Heart left ventricle (tissue), 13 donors: ENCODE data around the gene HOXD12.

Experiments used
- CTCF ChIP-seq, 12 donors: fragments of 200-600 bp; sonication (generic) in 4 of 12; IDR thresholded peaks; one replicate each; pipeline versions ENCODE4 v1.5.0 to v1.8.0; 2018 to 2022; ENCODE audit warnings: antibody characterized with exemption in 12 of 12, mild to moderate bottlenecking in 5 of 12
- POLR2A ChIP-seq, 2 donors: fragments of 450-650 bp; IDR thresholded peaks; one replicate each; pipeline ENCODE4 v1.6.1; 2017; ENCODE audit warnings: antibody characterized with exemption in 2 of 2, mild to moderate bottlenecking in 2 of 2, moderate library complexity in 2 of 2
- donor health status: ischemic (EF 13 %, LVEDD 7.1; RV severe dilation, severe dysfunction).
- donor health status: DM: no; HTN: yes; CAD: no.
- donor health status: DM: no; HTN: no; CAD: no.
- donor health status: ischemic (EF 25% LVEDD 6.9; RV normal size, moderate dysfunction).
- donor health status: ischemic (EF 25% LVEDD 5.7; RV mildly dilated, moderate dysfunction).
- donor health status: ischemic (EF 35%, LVEDD 5.7; RV mildly dilated, moderate dysfunction).
- donor health status: nonischemic (EF 11% LVEDD 7.7; RV severe dilation, severe dysfunction).
- donor health status: DM: yes; HTN: yes; CAD: no.
- donor health status: PGD.
- donor health status: ischemic (EF 29% LVEDD 5.4; RV normal size, mild dysfunction).
- donor health status: nonischemic (EF 23%, LVEDD 6.1; RV moderate dilation, normal function).

GRCh38 chr2:176076063-176076462 lies 23.5 kb upstream of the HOXD12 start:
- no peak for TF ChIP-seq POLR2A (IDR thresholded peaks at IDR 0.05)
- TF ChIP-seq CTCF (IDR thresholded peaks at IDR 0.05) = no peak
